NCI-H1930 (cell line): ENCODE results near the gene SLC25A47.

Experiments used
- DNase-seq, 2 experiments: peaks; one replicate each; lab custom pipeline; 2025; lab: John Stamatoyannopoulos, UW

Gene SLC25A47

DNA sequence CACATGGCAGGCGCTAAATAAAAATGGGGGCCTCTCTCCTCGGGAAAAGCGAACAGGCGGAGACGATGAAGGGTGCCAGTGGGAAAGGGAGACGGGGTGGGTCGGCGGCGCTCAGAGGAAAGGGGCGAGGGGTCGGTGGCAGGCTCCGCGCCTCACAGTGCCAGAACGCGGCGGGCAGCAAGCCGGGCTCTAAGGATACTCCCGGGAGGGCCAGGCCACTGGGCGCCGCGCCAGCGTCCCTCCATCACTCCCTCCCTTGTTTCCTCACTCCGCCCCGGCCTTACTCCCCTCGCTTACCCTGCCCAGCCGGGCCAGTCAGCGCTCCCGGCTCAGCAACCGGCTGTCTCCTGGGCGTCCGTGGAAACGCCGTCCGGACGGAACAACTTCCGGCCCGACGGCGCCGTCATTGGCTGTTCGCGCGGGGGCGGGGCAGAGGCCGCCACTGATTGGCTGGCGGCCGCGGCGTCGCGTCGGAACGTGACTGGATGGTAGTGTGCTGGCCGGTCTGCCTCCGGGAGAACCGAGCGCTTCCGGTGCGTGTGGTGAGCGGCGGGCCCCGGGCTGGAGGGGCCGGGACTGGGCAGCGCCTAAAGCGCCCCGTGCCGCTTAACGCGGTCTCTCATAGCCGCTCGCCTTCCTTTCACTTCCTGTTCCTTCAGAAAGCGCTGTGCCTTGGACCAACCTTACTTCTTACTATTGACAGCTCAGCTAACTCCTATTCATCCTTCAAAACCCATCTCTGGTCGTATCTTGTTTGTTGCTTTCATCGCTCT is 53.0 kb downstream of the SLC25A47 start, which contains the start of gene WDR25:
Gene WDR25 (plus strand): TSS at position 523 of the 773 bp plus-strand sequence.
- peak; percentile 86 to 90 for DNase-seq

- no peak for DNase-seq
Observed at GRCh38 chr14:100376751-100377171, 53.6 kb downstream of the SLC25A47 start.
